HEK293 (cell line): Measurements from ENCODE around the gene DEFB113.

ENCODE experiments used
- CTCF ChIA-PET: fragments of 350-600 bp; formaldehyde crosslinking; extraction: SDS; loops from one replicate; lab custom pipeline; 2021; ENCODE audit warnings: antibody characterized with exemption; lab: Yijun Ruan, JAX
- POLR2A ChIA-PET: fragments of 300-600 bp; formaldehyde crosslinking; extraction: SDS; loops from one replicate; lab custom pipeline; 2020; ENCODE audit warnings: antibody characterized with exemption, inconsistent platforms; lab: Yijun Ruan, JAX
- H3K27ac ChIP-seq: fragments of 200-500 bp; sonication (Bioruptor generic); 2 replicates; pipeline ENCODE4 v1.5.1; 2014; ENCODE audit warnings: low read depth, low read length, control low read depth, inconsistent platforms; ENCODE audit errors: extremely low read depth
- H3K36me3 ChIP-seq, 2 experiments: fragments of 200-500 bp in 1 of 2; sonication (Bioruptor generic) in 1 of 2; 1 replicate in 1 of 2; 2 replicates in 1 of 2; pipeline ENCODE4 v1.5.1; 2014 to 2017; ENCODE audit warnings: inconsistent platforms in 2 of 2, low read length in 2 of 2; ENCODE audit not compliant: control insufficient read depth in 2 of 2, insufficient read depth in 1 of 2
- H3K4me1 ChIP-seq: fragments of 200-500 bp; sonication (Bioruptor generic); 2 replicates; pipeline ENCODE4 v1.5.1; 2014; ENCODE audit warnings: mild to moderate bottlenecking, low read length, inconsistent platforms; ENCODE audit not compliant: control insufficient read depth, insufficient read depth
- H3K4me3 ChIP-seq: 2 replicates; pipeline ENCODE4 v1.5.1; 2011; ENCODE audit warnings: low read depth, mild to moderate bottlenecking, control low read depth, low read length, moderate library complexity
- H3K9me3 ChIP-seq: fragments of 200-500 bp; sonication (Bioruptor generic); 2 replicates; pipeline ENCODE4 v1.5.1; 2014; ENCODE audit warnings: low read depth, low read length, inconsistent platforms; ENCODE audit not compliant: control insufficient read depth, insufficient read depth
- KLF7 ChIP-seq: fragments of 450-650 bp; formaldehyde crosslinking; IDR thresholded peaks from 2 replicates; pipeline ENCODE4 v1.5.1; 2016; ENCODE audit warnings: missing biosample characterization, missing genetic modification characterization, borderline replicate concordance
- REST ChIP-seq: fragments of 450-650 bp; formaldehyde crosslinking; IDR thresholded peaks from 2 replicates; pipeline ENCODE4 v1.5.1; 2016; ENCODE audit warnings: missing biosample characterization, missing genetic modification characterization
- ZBTB48 ChIP-seq: fragments of 450-650 bp; formaldehyde crosslinking; IDR thresholded peaks from 2 replicates; pipeline ENCODE4 v1.5.1; 2016; ENCODE audit warnings: missing biosample characterization, missing genetic modification characterization
- ZNF184 ChIP-seq: fragments of 450-650 bp; IDR thresholded peaks from 2 replicates; pipeline ENCODE4 v1.5.1; 2018; ENCODE audit warnings: missing biosample characterization, mild to moderate bottlenecking, missing genetic modification characterization
- ZNF19 ChIP-seq: fragments of 450-650 bp; formaldehyde crosslinking; IDR thresholded peaks from 2 replicates; pipeline ENCODE4; 2016; ENCODE audit warnings: missing biosample characterization, missing genetic modification characterization, low read depth
- ZNF214 ChIP-seq: fragments of 450-650 bp; formaldehyde crosslinking; IDR thresholded peaks from 2 replicates; pipeline ENCODE4 v1.5.1; 2017; ENCODE audit warnings: missing biosample characterization, mild to moderate bottlenecking, missing genetic modification characterization, borderline replicate concordance
- ZNF266 ChIP-seq: fragments of 450-650 bp; formaldehyde crosslinking; IDR thresholded peaks from 2 replicates; pipeline ENCODE4 v1.5.1; 2016; ENCODE audit warnings: missing biosample characterization, missing genetic modification characterization, low read depth
- ZNF518A ChIP-seq: fragments of 450-650 bp; formaldehyde crosslinking; conservative IDR thresholded peaks from 2 replicates; pipeline ENCODE4 v1.5.1; 2016; ENCODE audit warnings: low read depth, missing biosample characterization, missing genetic modification characterization
- ZNF549 ChIP-seq: fragments of 450-650 bp; IDR thresholded peaks from 2 replicates; pipeline ENCODE4 v1.5.1; 2018; ENCODE audit warnings: missing biosample characterization, missing genetic modification characterization, mild to moderate bottlenecking, inconsistent platforms, moderate library complexity
- ZNF560 ChIP-seq: fragments of 450-650 bp; formaldehyde crosslinking; IDR thresholded peaks from 2 replicates; pipeline ENCODE4 v1.5.1; 2017; ENCODE audit warnings: missing biosample characterization, missing genetic modification characterization, borderline replicate concordance
- ZNF561 ChIP-seq: fragments of 450-650 bp; IDR thresholded peaks from 2 replicates; pipeline ENCODE4 v1.5.1; 2018; ENCODE audit warnings: missing biosample characterization, missing genetic modification characterization, borderline replicate concordance
- ZNF623 ChIP-seq: fragments of 450-650 bp; formaldehyde crosslinking; IDR thresholded peaks from 2 replicates; pipeline ENCODE4 v1.5.1; 2016; ENCODE audit warnings: missing biosample characterization, missing genetic modification characterization
- ZNF654 ChIP-seq: fragments of 450-650 bp; formaldehyde crosslinking; IDR thresholded peaks from 2 replicates; pipeline ENCODE4 v1.5.1; 2016; ENCODE audit warnings: low read depth, missing biosample characterization, missing genetic modification characterization
- ZNF658 ChIP-seq: fragments of 450-650 bp; formaldehyde crosslinking; IDR thresholded peaks from 2 replicates; pipeline ENCODE4; 2016; ENCODE audit warnings: missing biosample characterization, missing genetic modification characterization
- ZXDB ChIP-seq: fragments of 450-650 bp; formaldehyde crosslinking; IDR thresholded peaks from 2 replicates; pipeline ENCODE4 v1.5.1; 2016; ENCODE audit warnings: missing biosample characterization, missing genetic modification characterization
- TF ChIP-seq, protein P1 (sequence below): fragments of 450-650 bp; formaldehyde crosslinking; IDR thresholded peaks from 2 replicates; pipeline ENCODE4 v1.5.1; 2017; ENCODE audit warnings: missing biosample characterization, missing genetic modification characterization
- TF ChIP-seq, protein P2 (sequence below): fragments of 450-650 bp; formaldehyde crosslinking; IDR thresholded peaks from 2 replicates; pipeline ENCODE4 v1.5.1; 2016; ENCODE audit warnings: missing biosample characterization, missing genetic modification characterization

Gene DEFB113

GRCh38 chr6:49937811-49938210 lies 31.6 kb downstream of the DEFB113 start (continued):
- TF ChIP-seq ZNF654 (tag by site-specific recombination) = no peak
- TF ChIP-seq ZNF561 (tag by site-specific recombination) = no peak
- TF ChIP-seq ZNF19 = no peak

DNA sequence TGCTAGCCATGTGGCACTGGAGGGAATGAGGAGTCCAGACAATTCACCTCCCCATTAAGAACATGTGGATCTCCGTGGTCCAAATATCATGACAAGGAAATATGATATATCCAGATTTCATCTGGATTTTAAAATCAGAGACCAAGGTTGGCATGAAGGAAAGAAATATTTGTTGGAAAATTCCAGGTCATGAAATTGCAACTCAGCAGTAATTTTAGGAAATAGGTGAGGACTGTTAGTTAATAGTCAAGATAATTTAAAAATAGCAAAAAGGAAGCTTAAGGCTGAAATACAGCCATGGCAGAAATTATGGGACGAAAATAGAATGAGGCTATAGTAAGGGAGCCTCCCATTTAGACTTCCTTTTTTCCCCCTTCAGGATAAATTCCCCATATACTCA lies 32.4 kb downstream of the DEFB113 start:
- ChIA-PET CTCF (no interaction called here), POLR2A (no interaction called here)
- no peaks in the 10 kb centered on the region for H3K9me3 ChIP-seq
- H3K4me3 ChIP-seq = no peak overlapping the region
- no peak overlapping the region for H3K27ac ChIP-seq
- TF ChIP-seq, protein P1, sequence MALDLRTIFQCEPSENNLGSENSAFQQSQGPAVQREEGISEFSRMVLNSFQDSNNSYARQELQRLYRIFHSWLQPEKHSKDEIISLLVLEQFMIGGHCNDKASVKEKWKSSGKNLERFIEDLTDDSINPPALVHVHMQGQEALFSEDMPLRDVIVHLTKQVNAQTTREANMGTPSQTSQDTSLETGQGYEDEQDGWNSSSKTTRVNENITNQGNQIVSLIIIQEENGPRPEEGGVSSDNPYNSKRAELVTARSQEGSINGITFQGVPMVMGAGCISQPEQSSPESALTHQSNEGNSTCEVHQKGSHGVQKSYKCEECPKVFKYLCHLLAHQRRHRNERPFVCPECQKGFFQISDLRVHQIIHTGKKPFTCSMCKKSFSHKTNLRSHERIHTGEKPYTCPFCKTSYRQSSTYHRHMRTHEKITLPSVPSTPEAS (tag by site-specific recombination) = no peak
- TF ChIP-seq ZNF560 (tag by site-specific recombination) (no peak), ZXDB (tag by site-specific recombination) (no peak)
- H3K4me1 ChIP-seq = no peaks in the 10 kb centered on the region
- H3K36me3 ChIP-seq = no peaks in the 10 kb centered on the region

DNA sequence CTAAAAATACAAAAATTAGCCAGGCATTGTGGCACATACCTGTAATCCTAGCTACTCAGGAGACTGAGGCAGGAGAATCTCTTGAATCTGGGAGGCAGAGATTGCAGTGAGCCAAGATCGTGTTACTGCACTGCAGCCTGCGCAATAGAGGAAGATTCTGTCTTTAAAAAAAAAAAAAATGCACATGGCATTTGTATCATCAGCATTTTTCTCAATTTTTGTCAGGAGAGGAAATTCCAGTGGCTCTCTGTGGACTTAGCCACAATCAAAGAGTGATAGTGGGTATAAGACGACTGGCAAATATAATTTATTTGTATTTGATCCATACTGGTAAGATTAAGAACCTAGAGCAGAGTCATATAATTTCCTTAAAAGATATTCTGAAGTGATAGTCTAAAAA lies 34.0 kb downstream of the DEFB113 start:
- CTCF ChIA-PET = no interaction called here
- Histone ChIP-seq H3K9me3 (no peaks in the 10 kb centered on the region), H3K4me3 (no peak overlapping the region), H3K27ac (no peak overlapping the region), H3K36me3 (no peaks in the 10 kb centered on the region), H3K4me1 (no peaks in the 10 kb centered on the region)
- POLR2A ChIA-PET = no interaction called here
- TF ChIP-seq ZNF214 (no peak), ZNF549 (tag by site-specific recombination) (no peak), ZNF184 (tag by site-specific recombination) (no peak), ZNF518A (tag by site-specific recombination) (no peak), ZNF623 (tag by site-specific recombination) (no peak), REST (tag by site-specific recombination) (no peak), KLF7 (tag by site-specific recombination) (no peak), ZXDB (tag by site-specific recombination) (no peak), ZNF658 (tag by site-specific recombination) (no peak), ZNF266 (no peak), ZBTB48 (tag by site-specific recombination) (no peak)
- TF ChIP-seq, protein P2, sequence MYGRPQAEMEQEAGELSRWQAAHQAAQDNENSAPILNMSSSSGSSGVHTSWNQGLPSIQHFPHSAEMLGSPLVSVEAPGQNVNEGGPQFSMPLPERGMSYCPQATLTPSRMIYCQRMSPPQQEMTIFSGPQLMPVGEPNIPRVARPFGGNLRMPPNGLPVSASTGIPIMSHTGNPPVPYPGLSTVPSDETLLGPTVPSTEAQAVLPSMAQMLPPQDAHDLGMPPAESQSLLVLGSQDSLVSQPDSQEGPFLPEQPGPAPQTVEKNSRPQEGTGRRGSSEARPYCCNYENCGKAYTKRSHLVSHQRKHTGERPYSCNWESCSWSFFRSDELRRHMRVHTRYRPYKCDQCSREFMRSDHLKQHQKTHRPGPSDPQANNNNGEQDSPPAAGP (tag by site-specific recombination) = no peak
